HG03342 (cell line): ENCODE data around the gene MACC1.

Source experiments
- ATAC-seq: cut with Tn5 transposase; IDR thresholded peaks from one replicate; pipeline ENCODE4 v1.9.1; 2021; ENCODE audit warnings: mild to moderate bottlenecking, moderate library complexity; ENCODE audit not compliant: unreplicated experiment

Gene MACC1

GRCh38 chr7:20217193-20217948 lies at the start of gene MACC1:
MACC1 (minus strand) TSS chr7:20217384; CDS start chr7:20161862, 55,522 bp downstream.
- peak; percentile 50 for ATAC-seq

DNA sequence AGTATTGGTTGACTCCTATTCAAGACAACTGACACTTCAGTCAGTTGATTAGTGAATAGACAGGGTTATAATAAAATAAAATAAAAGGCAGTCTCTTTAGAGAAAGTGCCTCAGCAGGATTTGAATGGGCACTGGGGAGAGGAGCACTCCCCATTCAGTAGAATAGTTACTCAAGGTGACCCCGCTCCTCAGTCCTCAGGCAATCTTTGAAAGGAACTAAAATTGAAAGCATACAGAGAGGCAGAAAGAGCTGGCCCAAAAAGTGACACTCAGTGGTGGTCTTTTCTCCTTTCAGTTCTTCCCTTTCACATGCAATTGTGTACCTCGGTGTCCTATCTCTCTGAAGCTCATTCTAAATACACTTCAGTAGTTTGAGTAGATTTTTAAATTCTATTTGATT lies 47.4 kb upstream of the MACC1 start:
- ATAC-seq: no peak

DNA sequence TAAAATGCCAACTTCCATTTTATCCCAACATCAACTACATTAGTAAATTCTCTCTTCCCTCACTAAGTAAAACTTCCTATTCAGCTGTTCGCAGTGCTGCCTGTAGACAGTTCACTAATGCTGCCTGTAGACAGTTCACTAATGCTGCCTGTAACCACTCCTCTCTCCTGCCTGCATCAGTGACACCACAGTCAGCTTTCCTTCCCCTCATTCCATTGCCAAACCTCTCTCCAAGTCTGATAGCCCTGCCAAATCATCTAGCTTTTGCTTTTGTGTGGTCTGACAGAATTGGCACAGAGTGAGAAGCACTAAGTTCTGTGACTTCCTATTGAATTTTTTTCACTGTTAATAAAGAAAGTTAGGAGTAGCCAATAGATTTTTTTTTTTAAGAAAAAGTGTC lies 43.0 kb upstream of the MACC1 start:
- ATAC-seq: no peak

- no peak for ATAC-seq
These were observed 40.0 kb upstream of the MACC1 start for GRCh38 chr7:20257212-20257611.

GRCh38 chr7:20249920-20250319 lies 32.7 kb upstream of the MACC1 start:
- ATAC-seq: no peak

- no peak for ATAC-seq
These were observed 32.2 kb upstream of the MACC1 start for GRCh38 chr7:20249376-20249775.

GRCh38 chr7:20246236-20246635 lies 29.1 kb upstream of the MACC1 start:
- ATAC-seq: no peak

DNA sequence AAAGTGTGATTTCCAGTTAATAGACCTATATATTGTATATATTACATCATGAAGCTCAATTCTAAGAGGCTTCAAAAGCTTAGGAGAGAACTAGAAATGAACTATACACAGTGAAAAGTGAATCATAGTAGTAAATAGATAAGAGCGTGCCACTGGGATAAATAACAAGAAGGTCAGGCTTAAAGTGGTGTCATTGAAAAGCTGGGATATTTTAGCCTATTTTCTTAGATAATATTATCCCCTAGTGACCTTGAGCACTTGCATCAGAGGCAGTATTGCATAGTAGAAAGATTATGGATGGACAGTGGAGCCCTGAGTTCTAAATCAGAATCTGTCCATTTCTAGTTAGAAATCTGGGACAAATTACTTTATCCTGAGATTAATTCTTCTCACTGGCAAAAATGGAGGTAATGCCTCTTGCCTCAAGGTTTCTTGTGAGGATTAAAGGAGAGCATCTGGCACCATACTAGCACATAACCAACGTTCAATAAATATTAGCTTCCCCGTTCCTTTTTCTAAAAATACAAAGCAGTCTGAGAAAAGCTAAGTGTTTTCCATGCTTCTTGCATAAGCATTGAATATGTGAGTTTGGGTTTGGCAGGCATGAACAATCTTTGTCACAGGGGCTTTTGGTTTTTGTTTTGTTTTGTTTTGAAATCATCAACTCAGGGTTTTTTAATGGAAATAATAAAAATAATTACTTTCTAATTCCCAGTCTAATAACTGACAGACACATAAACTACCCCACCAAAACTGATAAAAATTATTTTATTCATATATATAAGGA lies 27.3 kb upstream of the MACC1 start:
- no peak for ATAC-seq

DNA sequence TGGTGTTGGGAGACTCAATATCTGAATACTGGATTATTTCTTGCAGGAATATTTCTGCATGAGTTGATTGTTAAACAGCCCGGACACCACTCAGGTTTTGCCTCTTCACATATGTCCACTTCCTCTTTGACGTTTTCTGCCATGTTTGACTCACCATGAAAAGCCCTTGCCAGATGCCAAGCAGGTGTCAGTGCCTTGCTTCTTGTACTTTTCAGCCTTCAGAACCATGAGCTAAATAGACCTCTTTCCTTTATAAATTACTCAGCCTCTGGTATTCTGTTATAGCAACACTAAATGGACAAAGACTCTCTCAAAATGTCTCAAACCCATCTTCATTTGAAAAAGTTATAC lies 24.7 kb upstream of the MACC1 start:
- peak; percentile 36 for ATAC-seq

- no peak for ATAC-seq
These were observed 24.2 kb upstream of the MACC1 start for GRCh38 chr7:20241194-20241910.

DNA sequence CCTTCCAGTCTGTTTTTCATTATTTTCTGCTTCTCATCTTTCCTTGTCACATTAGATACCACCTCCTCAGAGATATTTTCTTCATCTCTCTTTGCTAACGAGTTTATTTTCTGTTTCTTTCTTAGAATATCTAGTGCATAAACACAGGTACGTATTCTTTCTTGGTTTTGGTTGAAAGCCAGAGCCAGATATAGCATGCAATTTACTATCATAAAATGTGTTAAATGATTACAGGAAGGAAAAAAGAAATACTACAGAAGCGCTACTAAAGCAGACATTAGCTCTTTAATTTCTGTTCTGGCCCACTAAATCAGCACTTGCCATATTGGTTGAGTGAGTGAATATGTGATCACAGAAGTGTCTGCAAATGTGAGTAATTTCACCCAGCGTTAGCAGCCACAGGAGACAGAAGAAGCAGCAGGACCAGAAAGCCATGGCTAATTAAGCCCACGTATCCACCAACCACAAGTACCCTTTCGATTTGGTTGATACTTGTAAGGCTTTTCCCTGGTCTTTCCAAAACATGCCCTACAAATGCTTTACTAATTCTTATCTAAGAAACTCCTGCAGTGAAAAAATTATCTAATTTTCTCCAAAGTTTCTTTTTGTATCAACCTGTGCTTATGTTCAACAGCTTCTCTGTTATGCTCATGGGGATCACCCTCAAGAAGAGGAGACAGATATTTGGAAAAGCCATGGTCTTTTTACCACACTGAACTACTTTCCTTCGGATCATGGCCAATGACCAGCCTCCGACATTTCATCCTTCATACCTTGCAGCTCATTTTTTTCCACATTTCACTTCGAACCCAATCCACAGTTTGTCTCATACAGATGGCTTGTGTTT lies 23.1 kb upstream of the MACC1 start:
- ATAC-seq: peak; percentile 45

- ATAC-seq: peak; percentile 86
These were observed 21.7 kb upstream of the MACC1 start for GRCh38 chr7:20238754-20239324.

DNA sequence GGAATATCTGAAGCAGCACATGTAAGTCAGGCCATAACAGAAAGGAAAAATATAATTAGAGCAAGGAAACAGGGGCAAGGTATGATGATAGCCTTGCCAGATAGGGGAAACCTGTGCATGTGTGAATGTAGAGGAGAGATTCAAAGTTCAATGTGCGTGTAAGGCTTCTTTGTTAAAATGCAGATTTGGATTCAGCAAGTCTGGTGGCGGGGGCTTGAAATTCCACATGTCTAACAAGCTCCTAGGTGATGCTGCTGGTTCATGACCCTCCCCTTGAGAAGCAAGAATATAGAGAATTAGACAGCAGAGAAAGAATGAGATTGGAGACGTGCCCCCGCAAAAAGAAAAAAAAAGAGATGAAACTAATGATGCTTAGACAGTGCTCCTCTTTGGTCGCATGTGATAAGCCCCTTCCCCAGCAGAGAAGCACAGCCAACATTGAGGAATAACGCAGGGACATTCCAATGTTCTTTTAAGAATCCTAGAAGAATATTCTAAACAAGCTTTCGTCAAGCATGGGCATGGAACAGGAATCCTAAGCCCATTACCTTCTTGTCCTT lies 21.1 kb upstream of the MACC1 start:
- ATAC-seq: no peak

DNA sequence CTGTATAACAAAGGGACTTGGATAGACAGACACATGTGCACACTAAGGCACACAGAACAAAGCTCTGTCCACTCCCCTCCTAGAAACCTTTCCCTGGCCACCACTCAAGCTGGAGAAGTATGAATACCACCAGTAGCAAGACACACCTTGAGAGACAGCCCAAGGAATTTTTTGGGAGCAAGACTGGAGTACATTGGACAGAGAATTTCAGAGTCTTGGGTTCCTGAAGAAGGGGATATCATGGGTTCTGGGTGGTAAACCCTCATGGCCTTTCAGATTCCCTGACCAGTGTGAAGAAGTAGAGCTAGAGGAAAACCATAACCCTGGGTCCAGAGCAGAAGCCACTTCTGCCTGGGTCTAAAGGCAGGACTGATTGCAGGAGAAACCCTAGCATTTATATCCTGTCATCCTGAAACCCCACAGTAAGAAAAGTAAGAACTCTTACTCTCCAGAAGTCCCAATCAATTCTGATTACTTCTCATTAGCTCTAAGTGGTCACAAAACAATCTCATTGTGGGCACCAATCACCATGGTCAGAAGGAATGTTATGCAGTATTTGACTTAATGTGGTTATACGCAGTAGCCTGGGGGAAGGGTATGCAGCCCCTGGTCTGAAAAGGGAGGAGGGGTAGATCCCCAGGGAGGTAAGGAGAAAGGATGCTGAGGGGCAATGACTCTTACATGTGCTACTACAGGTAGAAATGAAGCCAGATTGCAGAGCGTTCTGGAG lies 20.4 kb upstream of the MACC1 start:
- ATAC-seq: no peak

DNA sequence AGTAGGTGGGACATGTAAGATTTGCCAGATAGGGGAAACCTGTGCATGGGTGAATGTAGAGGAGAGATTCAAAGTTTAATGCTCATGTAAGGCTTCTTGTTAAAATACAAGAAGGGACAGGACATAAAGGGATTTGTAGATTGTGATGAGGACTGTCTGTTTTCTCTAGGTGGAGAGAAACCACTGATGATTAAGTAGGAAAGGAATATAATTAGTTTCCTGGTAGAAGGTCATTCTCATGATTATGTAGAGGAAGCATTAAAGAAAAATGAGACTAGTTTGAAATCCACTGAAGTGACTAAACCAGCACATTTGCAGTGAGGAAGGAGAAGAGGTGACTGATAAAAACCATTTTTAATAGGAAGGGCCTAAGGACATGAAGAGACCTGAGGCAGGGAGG lies 19.6 kb upstream of the MACC1 start:
- ATAC-seq: no peak

DNA sequence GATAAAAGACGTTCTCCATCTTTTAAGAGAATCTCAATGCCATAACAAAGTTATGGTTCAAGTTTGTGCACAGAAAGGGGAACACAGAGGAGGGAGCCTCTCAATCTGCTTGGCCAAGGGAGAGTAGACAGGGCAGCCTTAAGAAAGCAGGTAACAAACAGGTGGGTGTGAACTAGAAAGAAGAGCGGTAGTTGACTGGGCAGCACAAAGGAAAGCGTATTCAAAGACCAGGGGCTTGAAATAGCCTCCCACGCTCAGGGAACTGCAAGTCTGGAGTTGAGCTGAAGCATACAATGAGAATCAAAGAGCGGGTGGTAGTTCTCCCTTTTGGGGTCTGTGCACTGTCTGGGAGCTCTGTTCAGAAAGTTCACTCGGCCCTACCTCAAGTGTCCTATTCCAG lies 18.9 kb upstream of the MACC1 start:
- ATAC-seq: no peak

GRCh38 chr7:20235288-20235687 lies 18.1 kb upstream of the MACC1 start:
- ATAC-seq: no peak

DNA sequence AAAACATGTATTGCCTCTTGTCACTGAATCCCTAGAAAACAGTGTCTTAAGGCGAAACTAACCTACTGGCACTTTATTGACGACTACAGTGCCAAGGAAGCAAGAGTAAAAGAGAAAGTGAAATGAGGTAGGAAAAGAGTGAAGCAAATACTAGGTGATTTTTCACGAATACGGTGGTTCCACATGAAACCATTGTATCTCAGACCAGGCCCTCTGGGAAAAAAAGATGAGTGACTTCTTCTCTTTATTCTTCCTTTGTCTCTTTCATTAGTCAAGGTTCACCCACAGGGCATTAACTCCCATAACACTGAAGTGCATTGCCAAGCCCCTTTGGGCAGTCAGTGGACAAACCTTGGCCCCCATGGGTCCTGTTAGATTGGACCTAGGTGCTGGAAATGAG lies 16.2 kb upstream of the MACC1 start:
- ATAC-seq: no peak

GRCh38 chr7:20232848-20233247 lies 15.7 kb upstream of the MACC1 start:
- no peak for ATAC-seq
